Rectal smooth muscle tissue (tissue), 1 donor: Measurements from ENCODE around the gene KLK10.

Experiments used
- H3K27ac ChIP-seq: one replicate; pipeline ENCODE4 v1.7.0; 2013; ENCODE audit warnings: low read depth, low read length, inconsistent platforms
- H3K27me3 ChIP-seq: one replicate; pipeline ENCODE4 v1.7.0; 2013; ENCODE audit warnings: low read length; ENCODE audit not compliant: control insufficient read depth, insufficient read depth
- H3K36me3 ChIP-seq: one replicate; pipeline ENCODE4 v1.7.0; 2013; ENCODE audit warnings: low read length; ENCODE audit not compliant: control insufficient read depth, insufficient read depth
- H3K4me1 ChIP-seq: one replicate; pipeline ENCODE4 v1.7.0; 2013; ENCODE audit warnings: low read length; ENCODE audit not compliant: control insufficient read depth, insufficient read depth
- H3K4me3 ChIP-seq: one replicate; pipeline ENCODE4 v1.7.0; 2013; ENCODE audit warnings: low read length
- H3K9ac ChIP-seq: one replicate; pipeline ENCODE4 v1.7.0; 2013; ENCODE audit warnings: low read length

KLK10 gene

DNA sequence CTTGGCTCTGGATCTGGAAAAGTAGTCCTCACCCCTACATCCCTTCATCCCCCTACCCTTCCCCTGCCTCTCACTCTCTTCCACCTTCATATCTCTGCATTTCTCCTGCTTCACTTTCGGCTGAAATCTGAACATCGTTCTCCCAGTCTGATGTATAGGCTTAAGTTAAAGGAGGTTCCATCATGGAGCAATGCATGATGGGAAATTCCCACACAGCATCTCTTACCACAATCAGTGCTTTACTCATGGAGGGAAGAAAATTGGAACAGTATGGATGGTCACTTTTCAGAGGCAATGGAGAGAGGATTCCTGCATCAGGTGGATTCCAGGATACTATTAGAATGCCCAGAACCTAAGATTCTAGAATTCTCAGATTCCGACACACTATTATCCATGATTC lies 12.0 kb downstream of the KLK10 start:
- Histone ChIP-seq H3K9ac (no peak overlapping the region), H3K36me3 (no peaks in the 10 kb centered on the region), H3K4me3 (no peak overlapping the region), H3K27ac (no peak overlapping the region), H3K27me3 (peaks cover 1% of the 10 kb centered on the region), H3K4me1 (no peaks in the 10 kb centered on the region)

DNA sequence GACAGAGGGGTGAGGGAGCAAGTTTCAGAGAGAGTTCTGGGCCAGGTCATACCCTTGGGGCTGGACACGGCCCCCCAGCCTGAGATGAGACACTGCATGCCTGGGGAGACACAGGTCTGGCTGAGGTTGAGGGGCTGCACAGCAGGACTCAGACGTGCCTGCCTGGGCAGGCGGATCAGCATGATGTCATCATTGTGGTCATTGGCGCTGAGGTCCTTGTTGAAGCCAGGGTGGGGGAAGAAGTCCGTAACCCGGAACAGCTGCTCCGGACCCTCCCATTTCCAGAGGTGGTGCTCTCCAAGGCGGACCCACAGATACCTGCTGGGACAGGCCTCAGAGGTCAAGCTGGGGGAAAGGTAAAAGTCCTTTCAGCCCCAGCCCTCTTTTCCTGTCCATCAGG lies 13.1 kb downstream of the KLK10 start:
- H3K36me3 ChIP-seq, result no peaks in the 10 kb centered on the region
- H3K4me1 ChIP-seq, result no peaks in the 10 kb centered on the region
- peaks cover 7% of the 10 kb centered on the region for H3K27me3 ChIP-seq
- no peak overlapping the region for H3K27ac ChIP-seq
- H3K4me3 ChIP-seq, result no peak overlapping the region
- H3K9ac ChIP-seq, result no peak overlapping the region

DNA sequence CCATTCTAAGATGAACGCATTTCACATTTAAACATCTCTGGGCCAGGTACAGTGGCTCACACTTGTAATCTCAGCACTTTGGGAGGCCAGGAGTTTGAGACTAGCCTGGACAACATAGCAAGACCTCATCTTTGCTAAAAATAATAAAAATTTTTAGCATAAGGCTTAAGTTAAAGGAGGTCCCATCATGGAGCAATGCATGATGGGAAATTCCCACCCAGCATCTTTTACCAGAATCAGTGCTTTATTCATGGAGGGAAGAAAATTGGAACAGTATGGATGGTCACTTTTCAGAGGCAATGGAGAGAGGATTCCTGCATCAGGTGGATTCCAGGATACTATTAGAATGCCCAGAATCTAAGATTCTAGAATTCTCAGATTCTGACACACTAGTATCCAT lies 14.3 kb downstream of the KLK10 start:
- no peak overlapping the region for H3K4me3 ChIP-seq
- H3K4me1 ChIP-seq, result no peaks in the 10 kb centered on the region
- no peak overlapping the region for H3K9ac ChIP-seq
- H3K27me3 ChIP-seq, result peaks cover 7% of the 10 kb centered on the region
- no peak overlapping the region for H3K27ac ChIP-seq
- H3K36me3 ChIP-seq, result no peaks in the 10 kb centered on the region

DNA sequence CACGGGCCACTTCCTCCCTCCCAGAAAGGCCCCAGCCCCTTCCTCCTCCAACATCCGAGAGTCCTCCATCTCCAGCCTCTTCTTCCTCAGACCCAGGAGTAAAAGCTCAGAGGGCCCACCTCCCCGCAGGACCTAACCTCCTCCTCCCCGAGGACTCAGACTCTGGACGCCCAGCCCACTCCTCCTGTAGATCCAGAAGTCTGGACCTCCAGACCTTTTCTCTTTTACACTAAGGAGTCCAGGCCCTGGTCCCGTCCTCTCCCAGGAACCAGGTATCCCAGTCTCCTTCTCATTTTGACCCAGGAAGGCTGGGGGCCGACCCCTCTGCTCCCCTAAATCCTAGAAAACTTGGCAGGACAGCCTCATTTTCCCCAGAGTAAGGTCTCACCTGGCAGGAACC lies 16.2 kb downstream of the KLK10 start:
- Histone ChIP-seq H3K27me3 (peaks cover 7% of the 10 kb centered on the region), H3K4me1 (no peaks in the 10 kb centered on the region), H3K4me3 (no peak overlapping the region), H3K27ac (no peak overlapping the region), H3K9ac (no peak overlapping the region), H3K36me3 (no peaks in the 10 kb centered on the region)

DNA sequence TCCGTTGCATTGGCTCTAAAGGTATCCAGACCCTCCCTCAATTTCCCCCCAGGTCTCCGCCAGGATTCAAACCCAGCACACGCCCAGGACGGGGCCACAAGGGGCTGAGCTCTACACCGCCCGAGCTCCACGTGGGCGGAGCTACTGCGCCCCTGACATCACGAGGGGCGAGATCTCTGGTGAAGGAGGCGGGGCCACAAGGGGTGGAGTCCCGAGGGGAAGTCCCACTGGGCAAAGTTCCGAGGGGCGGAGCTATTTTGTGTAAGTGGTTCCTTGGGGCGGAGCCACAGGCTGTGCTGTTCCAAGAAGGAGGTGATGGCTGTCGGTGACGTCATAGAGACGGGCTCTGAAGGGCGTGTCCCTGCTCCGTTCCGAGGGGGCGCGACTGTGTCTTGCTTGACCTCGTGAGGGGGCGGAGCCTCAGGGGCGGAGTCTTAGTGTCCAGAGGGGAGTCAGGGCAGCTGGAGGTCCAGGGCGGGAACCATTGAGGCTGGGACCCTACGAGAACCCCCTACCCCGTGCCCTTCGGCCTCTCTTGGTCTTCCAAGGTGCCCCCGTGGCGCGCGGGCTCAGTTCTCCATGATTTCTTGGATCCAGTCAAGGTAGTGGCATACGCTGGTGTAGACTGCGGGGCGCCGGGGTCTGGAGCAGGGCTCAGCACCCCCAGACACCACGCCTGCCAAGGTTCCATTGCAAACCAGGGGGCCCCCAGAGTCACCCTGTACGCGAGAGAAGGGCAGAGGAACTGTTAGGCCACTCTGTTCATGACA lies 16.8 kb downstream of the KLK10 start:
- H3K27ac ChIP-seq, result no peak overlapping the region
- no peaks in the 10 kb centered on the region for H3K4me1 ChIP-seq
- no peak overlapping the region for H3K4me3 ChIP-seq
- H3K9ac ChIP-seq, result no peak overlapping the region
- H3K36me3 ChIP-seq, result no peaks in the 10 kb centered on the region
- peaks cover 7% of the 10 kb centered on the region for H3K27me3 ChIP-seq

DNA sequence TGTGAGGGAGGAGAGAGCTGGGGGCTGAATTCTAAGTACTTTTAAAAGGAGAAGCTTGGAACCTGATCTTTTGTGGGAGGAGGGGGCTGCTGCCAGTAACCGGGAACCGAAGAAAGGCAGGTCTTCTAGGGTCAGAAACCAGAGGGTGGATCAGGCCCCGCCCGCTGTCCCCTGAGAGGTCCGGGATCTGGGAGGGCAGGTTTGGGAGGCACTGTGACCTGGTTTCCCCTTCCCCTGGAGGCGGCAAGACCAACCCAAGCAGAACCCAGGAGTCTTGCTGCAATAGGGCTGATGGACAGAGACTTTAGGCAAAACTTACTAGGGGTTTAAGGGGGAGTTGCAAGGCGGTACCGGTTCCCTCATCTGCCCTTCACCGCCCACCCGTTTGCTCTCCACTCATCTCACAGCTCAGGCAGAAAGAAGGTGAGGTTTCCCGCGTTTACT lies 17.4 kb downstream of the KLK10 start:
- no peaks in the 10 kb centered on the region for H3K4me1 ChIP-seq
- peaks cover 7% of the 10 kb centered on the region for H3K27me3 ChIP-seq
- no peak overlapping the region for H3K4me3 ChIP-seq
- H3K36me3 ChIP-seq, result no peaks in the 10 kb centered on the region
- H3K9ac ChIP-seq, result no peak overlapping the region
- no peak overlapping the region for H3K27ac ChIP-seq

DNA sequence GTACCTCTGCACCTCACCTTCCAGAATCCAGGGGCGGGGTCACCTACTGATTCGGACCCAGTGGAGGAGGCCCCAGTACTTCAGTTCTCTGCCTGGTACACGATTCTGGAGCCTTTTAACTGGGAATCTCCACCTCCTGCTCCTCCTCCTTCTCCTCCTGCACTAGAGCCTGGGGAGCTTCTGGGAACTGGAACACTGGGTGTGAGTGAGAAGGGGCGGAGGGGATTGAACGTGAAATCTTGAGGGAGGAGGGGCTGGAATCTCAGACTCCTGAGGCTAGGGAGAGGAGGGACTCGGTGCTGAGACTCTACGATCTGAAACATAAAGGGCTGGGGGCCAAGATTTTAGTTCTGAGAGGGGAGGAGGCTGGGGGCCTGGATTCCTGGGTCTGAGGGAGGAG lies 18.0 kb downstream of the KLK10 start, which contains the start of gene KLK8:
Gene KLK8 (minus strand): TSS at position 90 of the 400 bp plus-strand sequence. CDS start 437 bp downstream, outside the sequence.
- Histone ChIP-seq H3K36me3 (no peaks in the 10 kb centered on the region), H3K4me1 (no peaks in the 10 kb centered on the region), H3K27ac (no peak within 1 kb of the TSS), H3K4me3 (no peak within 1 kb of the TSS), H3K9ac (no peak within 1 kb of the TSS), H3K27me3 (peaks cover 7% of the 10 kb centered on the region)

DNA sequence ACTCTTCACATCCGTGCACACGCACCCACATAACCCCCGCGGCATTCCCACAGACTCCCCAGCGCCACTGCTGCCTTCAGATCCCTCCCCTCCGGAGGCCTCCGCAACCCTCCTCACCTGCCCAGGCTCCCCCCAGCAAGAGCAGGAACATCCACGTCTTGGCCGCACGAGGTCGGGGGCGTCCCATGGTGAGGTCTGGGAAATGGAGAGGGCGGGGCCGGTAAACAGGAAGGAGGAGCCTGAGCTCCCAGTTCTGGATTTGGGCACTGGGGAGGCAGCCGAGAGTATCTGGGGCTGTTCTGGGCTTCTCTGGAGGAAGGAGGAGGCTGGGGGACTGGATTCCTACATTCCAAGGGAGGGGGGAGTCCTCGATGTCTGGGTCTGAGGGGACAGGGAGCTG lies 18.5 kb downstream of the KLK10 start:
- Histone ChIP-seq H3K27ac (no peak overlapping the region), H3K27me3 (peaks cover 7% of the 10 kb centered on the region), H3K9ac (no peak overlapping the region), H3K36me3 (no peaks in the 10 kb centered on the region), H3K4me1 (no peaks in the 10 kb centered on the region), H3K4me3 (no peak overlapping the region)

DNA sequence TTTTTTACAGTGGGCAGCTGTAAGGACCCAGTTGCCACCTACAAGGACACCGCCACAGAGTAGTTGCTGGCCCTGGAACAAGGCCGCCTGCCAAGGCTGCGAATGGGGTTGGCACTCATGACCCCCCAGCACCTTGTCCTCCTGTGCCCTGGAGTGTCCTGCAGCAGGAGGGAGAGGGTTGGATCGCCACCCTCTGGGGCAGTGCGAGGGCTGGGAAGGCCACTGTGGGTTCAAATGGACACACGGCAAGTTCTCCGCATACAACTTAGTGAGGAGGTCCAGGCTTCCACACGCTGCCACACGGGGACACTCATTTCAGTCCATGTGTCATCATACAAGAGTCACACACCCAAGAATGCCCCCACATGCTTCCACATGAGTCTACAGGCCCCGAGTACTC lies 19.1 kb downstream of the KLK10 start:
- Histone ChIP-seq H3K4me1 (no peaks in the 10 kb centered on the region), H3K4me3 (no peak overlapping the region), H3K27me3 (peaks cover 7% of the 10 kb centered on the region), H3K27ac (no peak overlapping the region), H3K36me3 (no peaks in the 10 kb centered on the region), H3K9ac (no peak overlapping the region)

DNA sequence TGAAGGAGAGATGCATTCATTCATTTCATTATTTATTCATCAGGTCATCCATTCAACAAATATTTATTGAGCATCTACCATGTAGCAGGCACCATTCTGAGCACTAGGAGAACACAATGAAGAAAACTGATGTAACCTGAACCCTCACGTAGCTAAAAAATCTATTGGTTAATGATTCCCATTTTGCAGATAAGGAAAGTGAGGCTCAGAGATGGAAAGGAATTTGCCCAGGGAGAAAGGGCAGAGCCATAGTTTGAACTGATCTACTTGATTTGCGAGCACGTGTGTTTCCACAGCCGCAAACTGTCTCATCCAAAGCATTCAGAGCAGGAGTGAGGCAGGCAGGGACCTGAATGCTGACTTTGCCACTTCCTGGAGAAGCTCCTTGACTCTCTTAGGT lies 20.8 kb downstream of the KLK10 start:
- no peak overlapping the region for H3K4me3 ChIP-seq
- H3K36me3 ChIP-seq, result no peaks in the 10 kb centered on the region
- no peak overlapping the region for H3K9ac ChIP-seq
- H3K4me1 ChIP-seq, result no peaks in the 10 kb centered on the region
- H3K27ac ChIP-seq, result no peak overlapping the region
- peaks cover 7% of the 10 kb centered on the region for H3K27me3 ChIP-seq

DNA sequence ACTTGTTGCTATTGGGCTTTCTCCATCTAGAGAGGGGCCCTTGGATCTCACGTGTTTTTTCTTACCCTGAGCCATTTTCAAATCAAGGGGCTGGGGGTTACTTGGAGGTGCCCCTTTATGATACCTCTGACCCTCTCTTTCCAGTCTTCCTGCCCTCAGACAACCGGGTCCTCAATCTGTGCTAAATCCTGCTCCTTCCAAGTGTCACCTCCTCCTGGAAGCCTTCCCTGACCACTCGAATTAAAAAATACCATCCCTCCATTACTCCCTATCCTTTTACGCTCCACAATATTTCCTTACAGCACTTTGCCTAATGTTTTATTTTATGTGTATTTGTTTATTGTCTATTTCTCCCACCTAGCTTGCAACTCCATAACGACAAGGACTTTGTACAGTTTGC lies 21.4 kb downstream of the KLK10 start:
- H3K4me3 ChIP-seq, result no peak overlapping the region
- peaks cover 7% of the 10 kb centered on the region for H3K27me3 ChIP-seq
- no peak overlapping the region for H3K27ac ChIP-seq
- no peak overlapping the region for H3K9ac ChIP-seq
- no peaks in the 10 kb centered on the region for H3K4me1 ChIP-seq
- no peaks in the 10 kb centered on the region for H3K36me3 ChIP-seq

DNA sequence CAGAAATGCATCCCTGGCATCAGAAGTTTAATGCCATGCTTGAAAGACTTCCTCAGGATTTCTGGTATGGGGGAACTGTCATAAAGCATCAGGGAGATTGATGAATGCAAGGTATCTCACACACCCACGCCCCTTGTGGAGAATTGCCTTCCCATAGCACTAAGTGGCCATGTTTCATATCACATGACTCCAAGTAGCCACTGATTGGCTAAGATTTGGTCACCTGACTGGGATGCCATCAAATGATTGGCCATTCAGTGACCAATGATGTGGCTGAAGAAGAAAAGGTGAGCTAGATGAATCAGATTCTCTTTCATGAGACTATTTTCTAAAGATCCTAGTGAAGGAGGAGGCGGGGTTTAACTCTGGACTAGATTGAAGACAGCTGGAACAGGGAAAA lies 25.4 kb downstream of the KLK10 start:
- Histone ChIP-seq H3K27me3 (no peaks in the 10 kb centered on the region), H3K4me3 (no peak overlapping the region), H3K4me1 (no peaks in the 10 kb centered on the region), H3K9ac (no peak overlapping the region), H3K27ac (no peak overlapping the region), H3K36me3 (no peaks in the 10 kb centered on the region)

DNA sequence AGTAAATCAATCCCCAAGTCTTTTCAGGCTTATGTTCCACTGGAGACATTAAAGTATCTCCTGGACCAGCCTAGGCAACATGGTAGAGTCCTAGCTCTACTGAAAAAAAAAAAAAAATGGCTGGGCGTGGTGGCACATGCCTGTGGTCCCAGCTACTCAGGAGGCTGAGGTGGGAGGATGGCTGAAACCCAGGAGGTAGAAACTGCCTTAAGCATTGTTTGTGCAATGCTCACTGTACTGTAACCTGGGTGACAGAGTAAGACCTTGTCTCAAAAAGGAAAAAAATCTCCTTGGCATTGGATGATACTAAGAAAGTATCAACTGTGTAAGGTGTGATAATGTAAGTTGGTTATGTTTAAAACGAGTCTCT lies 26.9 kb downstream of the KLK10 start:
- Histone ChIP-seq H3K27ac (no peak overlapping the region), H3K9ac (no peak overlapping the region), H3K4me3 (no peak overlapping the region), H3K4me1 (no peaks in the 10 kb centered on the region), H3K27me3 (no peaks in the 10 kb centered on the region), H3K36me3 (no peaks in the 10 kb centered on the region)
